ENCODE results near the gene IGF2BP3.

Gene IGF2BP3

GRCh38 chr7:23472556-23472955 lies 2.3 kb upstream of the IGF2BP3 start:
- no peak for DNase-seq (ENCODE audit: low read depth in 2 of 2)

GRCh38 chr7:23472046-23472445 lies 1.8 kb upstream of the IGF2BP3 start:
- no peak for DNase-seq (ENCODE audit: low read depth in 2 of 2)

GRCh38 chr7:23471106-23471859 lies 992 bp upstream of the IGF2BP3 start:
- no peak for DNase-seq (ENCODE audit: low read depth in 2 of 2)

DNA sequence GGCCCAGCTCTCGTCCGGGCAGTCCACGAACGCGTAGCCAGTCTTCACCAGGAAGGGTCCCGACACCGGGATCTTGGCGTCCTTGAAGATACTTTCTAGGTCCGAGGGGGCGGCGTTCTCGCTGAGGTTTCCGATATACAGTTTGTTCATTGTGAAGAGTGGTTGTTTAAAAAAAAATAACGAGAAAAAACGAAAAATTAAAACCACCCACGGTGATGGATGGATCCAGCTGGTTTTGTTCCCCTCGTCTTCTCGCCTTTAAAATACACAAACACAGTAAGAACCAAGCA lies 385 bp downstream of the IGF2BP3 start:
- no peak for DNase-seq (ENCODE audit: low read depth in 2 of 2)

DNA sequence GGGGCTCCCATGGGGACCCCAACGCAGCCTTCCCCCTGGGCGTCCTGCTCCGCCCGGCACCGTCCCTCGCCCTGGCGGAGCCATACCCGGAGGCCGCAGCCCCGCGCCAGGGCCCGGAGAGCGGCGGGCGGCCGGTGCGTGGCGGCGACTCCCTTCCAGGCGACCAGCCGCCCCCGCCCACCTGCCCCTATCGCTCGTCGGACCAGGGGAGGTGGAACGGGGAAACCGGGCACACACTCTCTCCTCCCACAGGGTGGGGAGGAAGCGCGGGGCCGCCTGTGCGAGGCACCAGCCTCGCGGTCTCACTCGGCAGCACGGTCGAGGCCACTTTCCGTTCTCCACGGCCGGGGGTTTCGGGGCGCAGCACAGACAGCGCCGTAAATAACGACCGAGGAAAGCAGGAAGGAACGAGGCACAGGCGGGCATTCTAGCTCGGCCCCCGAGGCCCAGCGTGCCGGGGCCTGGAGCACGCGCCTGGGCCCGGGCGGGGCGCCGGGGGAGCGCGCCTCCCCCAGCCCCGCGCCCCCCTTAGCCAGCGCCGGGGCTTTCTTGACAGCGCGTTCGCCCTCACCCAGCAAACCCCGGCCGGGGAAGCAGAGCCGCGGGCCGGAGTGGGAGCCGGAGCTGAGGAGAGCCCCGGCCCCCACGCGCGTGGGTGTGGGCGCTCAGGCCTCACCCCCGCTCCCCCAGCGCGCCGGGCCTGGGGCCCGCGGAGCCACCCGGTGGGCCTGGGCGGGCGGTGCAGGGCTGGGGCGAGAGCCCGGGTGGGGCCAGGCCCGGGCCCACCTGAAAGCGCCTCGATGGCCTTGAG lies 936 bp downstream of the IGF2BP3 start:
- DNase-seq (ENCODE audit: low read depth in 2 of 2): no peak

GRCh38 chr7:23468526-23469149 lies 1.7 kb downstream of the IGF2BP3 start:
- no peak for DNase-seq (ENCODE audit: low read depth in 2 of 2)

DNA sequence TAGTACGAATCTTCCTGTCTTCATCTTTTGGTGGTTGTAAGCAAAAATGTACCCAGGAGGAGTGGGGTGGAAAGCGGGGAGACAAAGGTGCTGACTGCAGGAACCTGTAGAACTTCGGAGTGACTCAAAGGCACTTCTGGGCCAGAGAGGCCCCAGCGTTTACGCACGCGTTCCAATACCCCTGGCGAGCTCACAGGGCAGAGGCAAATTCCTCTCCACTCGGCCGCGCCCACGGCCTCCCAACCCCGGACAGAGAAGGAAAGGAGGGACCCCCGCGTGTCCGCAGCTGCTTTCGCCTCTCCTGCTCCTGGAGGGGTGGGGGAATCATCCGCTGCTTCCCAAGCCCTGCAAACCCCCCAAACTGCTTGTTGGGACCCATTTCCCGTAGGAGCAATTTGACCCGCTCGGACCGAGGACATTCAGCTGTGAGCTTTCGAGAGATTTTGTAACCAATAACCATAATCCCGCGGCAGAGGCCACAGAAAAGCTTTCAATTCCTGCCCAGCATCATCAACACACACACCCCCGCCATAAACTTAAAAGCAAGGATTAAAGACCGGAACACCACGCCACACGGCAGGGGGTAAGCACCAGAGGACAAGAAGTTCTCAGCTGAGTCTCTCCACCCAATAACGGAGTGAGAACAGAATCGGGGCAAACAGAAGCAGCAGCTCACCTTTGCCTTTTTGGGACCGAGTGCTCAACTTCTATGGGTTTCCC lies 2.3 kb downstream of the IGF2BP3 start:
- DNase-seq (ENCODE audit: low read depth in 2 of 2): no peak

- no peak for DNase-seq (ENCODE audit: low read depth in 2 of 2)
Measured at GRCh38 chr7:23467291-23467805, 2.9 kb downstream of the IGF2BP3 start.

DNA sequence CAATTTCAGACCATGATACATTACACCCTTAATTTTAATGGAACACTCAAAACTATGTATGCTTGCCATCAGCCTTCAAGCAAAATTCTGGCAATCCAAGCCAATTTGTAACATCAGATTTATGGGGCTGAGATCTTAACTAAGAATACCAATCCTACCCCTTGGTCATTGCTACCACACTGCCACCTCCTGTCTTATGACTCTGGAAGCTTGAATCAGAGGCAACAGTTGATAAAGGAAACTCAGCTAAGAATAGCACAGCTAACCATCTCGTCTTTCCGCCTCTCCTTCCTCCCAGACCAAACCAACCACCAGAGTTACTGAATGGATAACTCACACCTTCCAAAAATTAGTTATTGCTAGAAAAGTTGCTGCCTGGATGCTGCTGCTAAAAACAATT lies 7.4 kb downstream of the IGF2BP3 start:
- DNase-seq (ENCODE audit: low read depth in 2 of 2): no peak

GRCh38 chr7:23458044-23458443 lies 12.2 kb downstream of the IGF2BP3 start:
- no peak for DNase-seq (ENCODE audit: low read depth in 2 of 2)

- DNase-seq (ENCODE audit: low read depth in 2 of 2): no peak
Measured at GRCh38 chr7:23456093-23456492, 14.2 kb downstream of the IGF2BP3 start.

GRCh38 chr7:23454881-23455526 lies 15.3 kb downstream of the IGF2BP3 start:
- DNase-seq (ENCODE audit: low read depth in 2 of 2): no peak

DNA sequence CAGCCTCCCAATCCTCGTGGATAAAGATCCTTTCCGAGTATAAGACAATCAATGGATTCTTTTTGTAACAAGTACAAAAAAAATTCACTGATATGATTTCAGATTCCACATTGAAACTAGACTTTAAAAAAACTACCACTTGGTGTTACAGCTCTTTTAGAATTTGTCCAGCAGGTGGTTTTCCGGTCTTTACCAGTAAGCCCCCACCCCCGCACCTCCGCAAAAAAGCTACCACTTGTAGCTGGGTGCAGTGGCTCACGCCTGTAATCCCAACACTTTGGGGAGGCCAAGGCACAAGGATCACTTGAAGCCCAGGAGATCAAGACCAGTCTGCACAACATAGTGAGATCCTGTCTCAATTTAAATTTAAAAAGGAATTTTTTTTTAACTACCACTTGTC lies 19.8 kb downstream of the IGF2BP3 start:
- DNase-seq (ENCODE audit: low read depth in 2 of 2): no peak

- no peak for DNase-seq (ENCODE audit: low read depth in 2 of 2)
Measured at GRCh38 chr7:23449941-23450340, 20.4 kb downstream of the IGF2BP3 start.

DNA sequence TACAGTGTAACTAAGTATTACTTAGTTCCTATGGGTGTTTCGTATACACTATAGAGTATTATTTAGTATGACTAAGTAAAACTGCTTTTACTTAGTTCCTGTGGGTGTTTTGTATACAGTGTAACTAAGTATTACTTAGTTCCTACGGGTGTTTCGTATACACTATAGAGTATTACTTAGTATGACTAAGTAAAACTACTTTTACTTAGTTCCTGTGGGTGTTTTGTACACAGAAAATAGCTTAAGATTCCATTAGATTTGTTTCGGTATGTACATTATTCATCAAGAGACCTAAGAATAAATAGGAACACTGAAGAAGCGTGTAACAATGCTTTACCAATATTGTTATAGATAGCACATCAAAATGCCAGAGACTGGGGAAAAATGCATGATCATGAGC lies 25.0 kb downstream of the IGF2BP3 start:
- no peak for DNase-seq (ENCODE audit: low read depth in 2 of 2)

DNA sequence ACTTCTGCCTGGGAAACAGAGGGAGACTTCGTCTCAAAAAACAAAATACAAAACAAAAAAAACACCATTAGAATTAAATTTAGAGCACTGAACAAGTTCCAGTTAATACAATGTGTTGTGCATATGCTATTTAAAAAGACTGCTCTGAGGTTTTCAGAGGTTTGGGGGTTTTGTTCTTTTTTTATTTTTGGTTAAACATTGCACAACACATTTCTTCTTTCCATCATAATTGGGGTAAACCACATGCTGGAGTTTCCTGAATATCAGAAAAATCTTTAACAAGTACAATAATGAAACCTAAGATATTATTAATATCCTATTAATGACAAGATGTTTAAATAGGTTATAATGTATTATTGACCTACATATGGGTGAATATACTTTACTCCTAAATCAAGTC lies 26.3 kb downstream of the IGF2BP3 start:
- DNase-seq (ENCODE audit: low read depth in 2 of 2): no peak

DNA sequence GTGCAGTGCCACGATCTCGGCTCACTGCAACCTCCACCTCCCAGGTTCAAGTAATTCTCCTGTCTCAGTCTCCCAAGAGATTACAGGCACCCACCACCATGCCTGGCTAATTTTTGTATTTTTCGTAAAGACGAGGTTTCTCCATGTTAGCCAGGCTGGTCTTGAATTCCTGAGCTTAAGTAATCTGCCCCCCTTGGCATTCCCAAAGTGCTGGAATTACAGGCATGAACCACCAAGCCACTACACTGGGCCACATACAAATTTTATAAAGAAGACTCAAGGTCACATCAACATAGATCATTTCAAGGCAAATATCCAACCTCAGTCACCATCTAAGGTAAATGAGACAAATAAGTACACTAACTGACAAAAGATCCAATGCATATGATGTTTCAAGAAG lies 32.1 kb downstream of the IGF2BP3 start:
- no peak for DNase-seq (ENCODE audit: low read depth in 2 of 2)

- no peak for DNase-seq (ENCODE audit: low read depth in 2 of 2)
Measured at GRCh38 chr7:23434147-23434917, 36.0 kb downstream of the IGF2BP3 start.

DNA sequence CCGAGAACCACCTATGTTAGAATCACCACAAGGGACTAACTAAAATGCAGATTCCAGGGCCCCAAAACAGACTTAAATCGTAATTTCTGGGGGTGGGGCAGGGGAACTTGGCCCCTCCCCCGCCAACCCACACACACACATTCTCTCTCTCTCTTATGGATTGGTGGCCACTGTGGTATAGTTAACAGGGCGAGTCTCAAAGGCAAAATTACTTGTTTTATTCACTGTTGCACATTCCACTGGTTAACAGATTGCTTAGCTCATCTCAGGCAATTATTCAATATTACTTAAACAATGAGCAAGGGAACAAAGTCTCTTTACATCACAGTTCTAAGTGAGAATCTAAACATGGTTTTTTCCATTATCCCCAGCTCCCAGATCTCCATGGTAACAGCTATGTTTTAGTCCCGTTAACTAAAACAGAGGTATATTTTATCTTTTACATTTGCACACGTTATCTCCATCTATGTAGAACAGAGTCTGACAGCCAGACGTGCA lies 38.5 kb downstream of the IGF2BP3 start:
- no peak for DNase-seq (ENCODE audit: low read depth in 2 of 2)

- no peak for DNase-seq (ENCODE audit: low read depth in 2 of 2)
Measured at GRCh38 chr7:23430893-23431259, 39.4 kb downstream of the IGF2BP3 start.

- no peak for DNase-seq (ENCODE audit: low read depth in 2 of 2)
Measured at GRCh38 chr7:23426876-23427275, 43.4 kb downstream of the IGF2BP3 start.

Measured in stimulated activated CD8-positive, alpha-beta memory T cell treated with anti-CD3 and anti-CD28 coated beads, Interleukin-7, amount 100 ng/mL, for 1 hour (primary cell).